Measurements from ENCODE around the gene C2orf72. TPM values are rescaled to one million over a fixed set of nuclear protein-coding genes. Genes with fewer than 3 reads are reported as not detected.

C2orf72 gene
- total and polyA plus RNA-seq, 2 of the 13 experiments (the other 11 are each of a cell fraction or from before 2014, with no cell fraction given) = 147 to 203 TPM

DNA sequence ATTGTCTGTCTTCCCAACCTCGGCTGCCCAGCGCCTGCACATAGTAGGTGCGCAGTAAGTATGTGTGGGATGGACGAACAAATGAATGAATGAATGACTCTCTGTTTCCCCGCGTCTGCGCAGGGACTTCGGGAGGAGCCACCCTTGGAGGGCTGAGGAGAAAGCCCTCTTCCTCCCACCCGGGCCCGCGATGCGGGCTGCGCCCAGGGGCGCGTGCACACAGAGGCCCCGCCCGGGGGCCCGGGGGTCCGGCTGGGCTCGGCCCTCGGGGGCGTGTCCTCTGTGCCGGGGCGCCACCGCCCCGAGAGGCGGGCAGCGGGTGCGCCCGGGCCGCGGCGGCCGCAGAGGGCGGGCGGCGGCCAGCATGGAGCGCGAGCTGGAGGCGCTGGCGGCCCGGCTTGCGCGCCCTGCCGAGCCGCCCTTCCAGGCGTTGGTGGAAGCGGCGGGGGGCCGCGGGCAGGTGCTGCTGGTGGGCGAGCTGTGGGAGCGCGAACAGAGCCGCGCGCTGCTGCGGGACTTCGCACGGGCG, at the start of gene C2orf72 (continued):
- no peak for TF ChIP-seq CEBPZ (IDR thresholded peaks at IDR 0.05; ENCODE audit: low read length)
- TF ChIP-seq, protein P1, sequence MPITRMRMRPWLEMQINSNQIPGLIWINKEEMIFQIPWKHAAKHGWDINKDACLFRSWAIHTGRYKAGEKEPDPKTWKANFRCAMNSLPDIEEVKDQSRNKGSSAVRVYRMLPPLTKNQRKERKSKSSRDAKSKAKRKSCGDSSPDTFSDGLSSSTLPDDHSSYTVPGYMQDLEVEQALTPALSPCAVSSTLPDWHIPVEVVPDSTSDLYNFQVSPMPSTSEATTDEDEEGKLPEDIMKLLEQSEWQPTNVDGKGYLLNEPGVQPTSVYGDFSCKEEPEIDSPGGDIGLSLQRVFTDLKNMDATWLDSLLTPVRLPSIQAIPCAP (CRISPR knock-in tag; IDR thresholded peaks at IDR 0.05; ENCODE audit: low read depth) = no peak
- TF ChIP-seq KDM6A (CRISPR knock-in tag; IDR thresholded peaks at IDR 0.05; ENCODE audit: low read depth) = no peak
- TF ChIP-seq LRRFIP1 (CRISPR knock-in tag; conservative IDR thresholded peaks at IDR 0.05) = no peak
- no peak for TF ChIP-seq ZNF34 (CRISPR knock-in tag; IDR thresholded peaks at IDR 0.05; ENCODE audit: borderline replicate concordance)
- no peak for TF ChIP-seq REPIN1 (CRISPR knock-in tag; IDR thresholded peaks at IDR 0.05; ENCODE audit: borderline replicate concordance, low read depth)
- no peak for TF ChIP-seq PBX2 (CRISPR knock-in tag; IDR thresholded peaks at IDR 0.05)
- TF ChIP-seq NFYC (CRISPR knock-in tag; IDR thresholded peaks at IDR 0.05) = no peak
- no peak for TF ChIP-seq GABPB1 (CRISPR knock-in tag; IDR thresholded peaks at IDR 0.05)
- TF ChIP-seq, protein P2, sequence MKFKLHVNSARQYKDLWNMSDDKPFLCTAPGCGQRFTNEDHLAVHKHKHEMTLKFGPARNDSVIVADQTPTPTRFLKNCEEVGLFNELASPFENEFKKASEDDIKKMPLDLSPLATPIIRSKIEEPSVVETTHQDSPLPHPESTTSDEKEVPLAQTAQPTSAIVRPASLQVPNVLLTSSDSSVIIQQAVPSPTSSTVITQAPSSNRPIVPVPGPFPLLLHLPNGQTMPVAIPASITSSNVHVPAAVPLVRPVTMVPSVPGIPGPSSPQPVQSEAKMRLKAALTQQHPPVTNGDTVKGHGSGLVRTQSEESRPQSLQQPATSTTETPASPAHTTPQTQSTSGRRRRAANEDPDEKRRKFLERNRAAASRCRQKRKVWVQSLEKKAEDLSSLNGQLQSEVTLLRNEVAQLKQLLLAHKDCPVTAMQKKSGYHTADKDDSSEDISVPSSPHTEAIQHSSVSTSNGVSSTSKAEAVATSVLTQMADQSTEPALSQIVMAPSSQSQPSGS (CRISPR knock-in tag; IDR thresholded peaks at IDR 0.05) = no peak
- no peak for TF ChIP-seq THAP7 (CRISPR knock-in tag; IDR thresholded peaks at IDR 0.05)
- TF ChIP-seq MEIS1 (CRISPR knock-in tag; IDR thresholded peaks at IDR 0.05; ENCODE audit: borderline replicate concordance) = no peak
- 0 out of 2 replicates have a peak, but pooled peaks have one; percentile 49 for TF ChIP-seq E2F2 (CRISPR knock-in tag; IDR thresholded peaks at IDR 0.05; ENCODE audit: borderline replicate concordance)
- no peak for TF ChIP-seq ZNF773 (CRISPR knock-in tag; IDR thresholded peaks at IDR 0.05; ENCODE audit: borderline replicate concordance)
- TF ChIP-seq ZNF446 (CRISPR knock-in tag; IDR thresholded peaks at IDR 0.05) = no peak
- TF ChIP-seq, protein P3, sequence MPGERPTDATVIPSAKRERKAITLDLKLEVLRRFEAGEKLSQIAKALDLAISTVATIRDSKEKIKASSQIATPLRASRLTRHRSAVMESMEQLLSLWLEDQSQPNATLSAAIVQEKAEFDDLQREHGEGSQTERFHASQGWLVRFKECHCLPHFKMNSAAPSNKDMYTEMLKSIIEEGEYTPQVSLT (CRISPR knock-in tag; IDR thresholded peaks at IDR 0.05; ENCODE audit: borderline replicate concordance, low read depth) = no peak
- TF ChIP-seq FOXO1 (CRISPR knock-in tag; IDR thresholded peaks at IDR 0.05) = no peak

All from HepG2 (cell line).